ENCODE results near the gene MTA1.

The MTA1 gene

DNA sequence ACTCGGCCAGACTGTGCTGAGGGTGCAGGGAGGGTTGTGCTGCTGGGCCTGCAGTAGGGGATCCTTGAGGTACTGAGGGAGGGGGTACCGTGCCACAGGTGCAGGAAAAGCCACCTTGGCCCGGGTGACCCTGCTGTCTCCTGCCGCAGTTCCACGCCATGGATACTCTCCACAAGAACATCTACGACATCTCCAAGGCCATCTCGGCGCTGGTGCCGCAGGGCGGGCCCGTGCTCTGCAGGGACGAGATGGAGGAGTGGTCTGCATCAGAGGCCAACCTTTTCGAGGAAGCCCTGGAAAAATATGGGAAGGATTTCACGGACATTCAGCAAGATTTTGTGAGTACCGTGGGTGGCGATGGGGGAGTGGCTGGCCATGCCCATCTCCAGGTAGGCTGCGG, 41.0 kb downstream of the MTA1 start:
- DNase-seq (ENCODE audit: low read depth, low spot score): no peak

GRCh38 chr14:105461903-105462302, 42.3 kb downstream of the MTA1 start:
- DNase-seq (ENCODE audit: low read depth, low spot score): no peak

GRCh38 chr14:105464501-105464900, 44.9 kb downstream of the MTA1 start:
- no peak for DNase-seq (ENCODE audit: low read depth, low spot score)

DNA sequence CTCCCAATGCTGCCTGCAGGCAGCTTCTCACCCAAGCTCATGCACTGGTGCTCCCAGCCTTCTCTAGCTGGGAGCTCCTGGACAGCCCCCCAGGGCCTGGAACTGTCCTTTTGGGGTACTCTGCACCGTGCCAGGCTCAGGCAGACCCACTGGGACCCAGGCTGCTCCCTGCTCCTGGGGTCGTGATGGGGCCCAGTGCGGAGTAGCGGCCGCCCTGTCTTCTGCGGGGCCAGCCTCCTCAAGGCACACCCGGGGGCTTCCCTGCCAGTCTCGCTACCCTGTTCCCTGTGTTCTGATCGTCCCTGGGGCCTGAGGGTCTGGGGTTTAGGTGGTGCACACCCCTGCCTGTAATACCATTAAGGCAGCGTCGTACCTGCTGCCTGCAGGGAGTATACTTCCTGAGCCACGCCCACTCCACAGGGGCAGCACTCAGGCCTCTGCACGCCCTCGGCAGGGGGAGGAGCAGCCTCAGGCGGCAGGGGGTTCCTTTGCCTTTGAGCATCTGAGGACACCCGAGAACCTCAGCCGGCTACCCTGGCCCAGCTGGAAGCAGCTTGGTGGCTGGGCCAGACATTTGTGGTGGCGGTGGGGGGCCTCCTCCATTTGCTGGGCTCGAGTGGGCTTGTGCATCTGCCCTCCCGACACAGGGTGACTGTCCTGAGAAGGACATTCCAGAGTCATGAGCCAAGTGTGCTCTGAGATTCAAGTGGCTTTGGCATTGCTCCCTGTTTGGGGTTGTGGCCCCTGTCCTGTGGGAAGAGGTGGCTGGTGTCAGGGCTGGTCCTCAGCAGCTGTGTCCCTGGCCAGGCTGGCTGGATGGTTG, 45.8 kb downstream of the MTA1 start:
- peak; percentile 73 for DNase-seq (ENCODE audit: low read depth, low spot score)

DNA sequence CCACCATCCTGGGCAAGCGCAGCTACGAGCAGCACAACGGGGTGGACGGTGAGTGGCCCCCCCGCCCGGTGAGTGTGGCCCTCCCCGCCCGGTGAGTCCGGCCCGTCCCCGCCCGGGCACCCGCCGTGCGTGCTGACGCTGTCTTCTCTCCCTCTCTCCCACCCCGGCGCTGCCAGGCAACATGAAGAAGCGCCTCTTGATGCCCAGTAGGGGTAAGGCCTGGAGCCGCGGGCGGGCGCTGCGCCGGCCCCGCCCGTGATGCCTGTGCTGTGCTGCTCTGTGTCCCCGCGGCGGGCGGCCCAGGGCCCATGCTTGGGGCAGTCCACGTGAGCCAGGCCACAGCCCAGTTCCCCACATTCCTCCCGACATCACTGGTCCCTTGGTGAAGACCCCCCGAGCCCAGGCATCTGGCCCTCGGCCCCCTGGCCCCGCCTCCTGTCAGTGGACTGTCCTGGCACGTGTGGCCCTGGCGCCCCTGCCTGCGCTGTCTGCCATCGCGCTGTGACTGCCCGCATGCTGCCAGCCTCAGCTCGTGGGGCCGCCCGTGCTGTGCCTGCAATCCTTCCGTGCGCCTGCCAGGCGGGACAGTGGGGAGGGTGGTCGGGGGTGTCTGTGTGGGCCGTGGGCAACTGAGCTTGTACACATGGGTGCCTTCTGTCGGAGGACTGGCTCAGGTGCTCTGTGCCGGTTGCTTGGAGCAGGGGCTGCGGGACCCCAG, 47.1 kb downstream of the MTA1 start:
- no peak for DNase-seq (ENCODE audit: low read depth, low spot score)

DNA sequence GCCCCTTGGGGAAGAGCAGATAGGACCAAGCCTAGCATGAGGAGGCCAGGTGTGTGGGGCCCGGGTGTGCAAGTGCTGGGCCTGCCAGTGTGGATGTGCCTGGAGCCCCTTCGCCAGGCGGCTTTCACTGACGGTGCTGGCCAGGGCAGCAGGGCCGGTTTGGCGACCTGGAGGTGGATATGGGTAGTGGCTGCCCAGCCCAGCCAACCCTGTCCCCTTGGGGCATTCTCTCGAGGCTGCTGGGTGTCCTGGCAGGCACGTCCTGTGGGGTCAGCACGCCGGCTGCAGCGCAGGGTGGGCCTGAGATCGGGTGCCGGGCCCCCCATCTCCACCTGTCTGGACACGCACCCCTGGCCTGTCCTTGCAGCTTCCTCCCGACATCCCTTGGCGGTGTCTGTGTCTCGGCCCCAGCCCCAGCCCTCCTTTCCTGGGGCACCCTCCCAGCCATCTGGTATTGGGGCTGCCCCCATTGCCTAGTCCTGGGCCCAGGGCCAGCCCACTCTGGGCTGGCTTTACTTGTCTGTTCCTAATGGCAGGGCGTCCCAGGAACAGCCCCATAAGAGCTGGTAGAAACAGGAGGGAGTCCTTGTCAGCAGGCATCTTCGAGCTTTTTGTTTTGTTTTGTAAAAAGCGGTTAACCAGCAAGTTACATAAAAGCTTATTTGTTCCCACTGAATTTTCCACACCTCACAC, 47.8 kb downstream of the MTA1 start:
- no peak for DNase-seq (ENCODE audit: low read depth, low spot score)

GRCh38 chr14:105467942-105468471, 48.4 kb downstream of the MTA1 start:
- DNase-seq (ENCODE audit: low read depth, low spot score): no peak

DNA sequence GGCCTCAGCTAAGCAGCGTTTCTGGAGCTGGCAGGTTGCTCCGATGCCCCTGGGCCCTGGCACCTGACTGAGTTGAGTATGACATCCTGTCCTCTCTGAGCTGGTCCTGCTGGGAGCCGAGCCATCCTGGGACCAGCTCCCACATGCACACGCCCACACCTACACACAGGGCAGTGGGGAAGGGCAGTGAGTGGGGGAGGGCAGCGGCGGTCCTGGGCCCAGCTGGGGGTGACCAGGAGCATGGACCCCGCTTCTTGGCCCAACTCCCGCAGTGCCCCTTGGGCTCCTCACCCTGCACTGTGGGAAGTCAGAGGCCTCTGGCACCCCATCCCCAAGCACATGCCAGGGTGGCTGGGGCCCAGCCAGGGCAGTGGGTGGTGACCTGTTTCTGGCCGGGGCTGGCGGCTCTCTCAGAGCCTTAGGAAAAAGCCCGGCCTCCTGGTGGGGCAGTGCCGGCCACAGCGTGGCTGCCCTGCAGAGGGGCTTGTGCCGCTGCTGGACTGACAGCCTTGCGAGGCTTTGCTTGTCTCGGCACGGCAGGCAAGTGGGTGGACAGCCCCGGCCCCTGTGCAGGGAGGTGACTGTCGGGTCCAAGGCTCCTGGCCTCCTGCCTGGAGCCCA, 49.1 kb downstream of the MTA1 start:
- DNase-seq (ENCODE audit: low read depth, low spot score): peak; percentile 34

DNA sequence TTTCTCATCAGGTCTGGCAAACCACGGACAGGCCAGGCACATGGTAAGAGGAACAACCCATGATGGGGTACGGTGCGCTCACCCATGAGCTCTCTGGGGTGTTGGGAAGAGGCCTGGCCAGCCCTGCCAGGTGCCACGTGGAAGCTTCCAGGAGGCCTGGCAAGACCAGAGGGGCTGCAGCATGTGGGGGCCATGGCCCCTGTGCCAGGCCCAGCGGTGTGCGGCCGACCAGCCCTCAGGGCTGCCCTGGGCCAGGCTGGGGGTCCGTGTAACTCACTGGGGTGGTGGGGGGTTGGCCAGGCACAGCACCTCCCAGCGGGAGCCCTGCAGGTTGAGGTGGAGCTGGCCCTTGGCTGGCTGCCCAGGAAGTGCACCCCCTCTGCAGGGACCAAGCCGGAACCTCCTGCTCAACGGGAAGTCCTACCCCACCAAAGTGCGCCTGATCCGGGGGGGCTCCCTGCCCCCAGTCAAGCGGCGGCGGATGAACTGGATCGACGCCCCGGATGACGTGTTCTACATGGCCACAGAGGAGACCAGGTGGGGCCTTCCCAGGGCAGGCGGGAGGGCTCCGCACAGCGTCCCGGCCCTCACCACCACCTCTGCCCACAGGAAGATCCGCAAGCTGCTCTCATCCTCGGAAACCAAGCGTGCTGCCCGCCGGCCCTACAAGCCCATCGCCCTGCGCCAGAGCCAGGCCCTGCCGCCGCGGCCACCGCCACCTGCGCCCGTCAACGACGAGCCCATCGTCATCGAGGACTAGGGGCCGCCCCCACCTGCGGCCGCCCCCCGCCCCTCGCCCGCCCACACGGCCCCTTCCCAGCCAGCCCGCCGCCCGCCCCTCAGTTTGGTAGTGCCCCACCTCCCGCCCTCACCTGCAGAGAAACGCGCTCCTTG, 50.1 kb downstream of the MTA1 start:
- no peak for DNase-seq (ENCODE audit: low read depth, low spot score)

DNA sequence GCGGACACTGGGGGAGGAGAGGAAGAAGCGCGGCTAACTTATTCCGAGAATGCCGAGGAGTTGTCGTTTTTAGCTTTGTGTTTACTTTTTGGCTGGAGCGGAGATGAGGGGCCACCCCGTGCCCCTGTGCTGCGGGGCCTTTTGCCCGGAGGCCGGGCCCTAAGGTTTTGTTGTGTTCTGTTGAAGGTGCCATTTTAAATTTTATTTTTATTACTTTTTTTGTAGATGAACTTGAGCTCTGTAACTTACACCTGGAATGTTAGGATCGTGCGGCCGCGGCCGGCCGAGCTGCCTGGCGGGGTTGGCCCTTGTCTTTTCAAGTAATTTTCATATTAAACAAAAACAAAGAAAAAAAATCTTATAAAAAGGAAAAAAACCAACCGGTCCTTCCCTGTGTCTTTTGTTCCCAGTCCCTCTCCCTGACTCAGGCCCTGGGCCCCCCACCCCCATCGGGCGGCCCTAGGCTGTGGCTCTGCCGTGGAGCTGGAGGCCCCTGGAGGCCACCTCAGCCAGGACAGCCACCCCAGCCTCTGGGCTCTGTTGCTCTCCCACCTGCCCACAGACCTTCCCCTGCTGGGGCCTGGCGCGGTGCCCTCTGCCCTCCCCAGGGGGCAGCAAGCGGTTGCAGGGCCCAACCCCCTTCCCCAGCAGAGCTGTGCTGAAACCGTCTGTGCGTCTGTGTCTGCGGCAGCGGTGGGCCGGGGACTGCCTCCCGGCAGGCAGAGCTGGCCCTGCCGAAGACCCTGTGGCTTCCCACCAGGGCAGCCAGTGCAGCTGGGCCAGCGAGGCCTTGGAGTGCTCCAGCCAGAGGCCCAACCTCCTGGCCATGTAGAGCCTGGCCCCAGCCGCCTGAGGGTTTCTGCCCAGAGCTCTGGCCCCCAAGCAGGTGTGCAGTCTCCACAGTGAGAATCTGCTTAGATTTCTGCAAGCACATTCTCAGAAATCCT, 51.0 kb downstream of the MTA1 start:
- DNase-seq (ENCODE audit: low read depth, low spot score): peak; percentile 35

GRCh38 chr14:105471297-105471821, 51.7 kb downstream of the MTA1 start:
- DNase-seq (ENCODE audit: low read depth, low spot score): no peak

DNA sequence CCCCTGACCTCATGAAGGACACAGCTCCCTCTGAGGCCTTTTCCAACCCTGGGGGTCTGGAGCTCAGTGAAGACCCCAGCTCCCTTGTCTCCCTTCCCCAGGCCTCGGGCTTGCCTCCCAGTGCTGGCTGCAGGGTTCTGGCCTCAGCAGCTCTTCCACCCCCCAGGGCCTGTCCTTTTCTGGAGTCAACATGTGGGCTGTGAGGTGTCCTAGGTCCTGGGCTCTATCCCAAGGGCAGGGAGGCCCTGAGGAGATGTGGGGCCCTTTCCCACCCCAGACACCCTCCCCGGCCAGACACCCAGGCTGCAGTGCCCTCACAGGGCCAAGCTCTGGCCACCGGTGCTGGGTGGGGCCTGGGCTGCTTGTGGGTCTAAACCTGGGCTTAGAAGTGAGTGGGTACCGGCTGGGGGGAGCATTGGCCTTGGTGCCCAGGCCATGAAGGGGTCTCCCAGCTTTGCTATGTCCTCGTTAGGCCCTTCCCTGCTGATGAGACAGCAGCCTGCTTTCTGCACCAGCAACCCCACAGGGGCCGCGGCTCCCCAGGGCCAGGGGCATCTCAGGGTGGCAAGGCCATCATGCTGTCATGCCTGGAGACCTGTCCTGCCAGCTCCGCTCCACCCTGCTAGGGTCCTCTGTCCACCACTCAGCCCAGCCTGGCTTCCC, 52.3 kb downstream of the MTA1 start:
- DNase-seq (ENCODE audit: low read depth, low spot score): no peak

DNA sequence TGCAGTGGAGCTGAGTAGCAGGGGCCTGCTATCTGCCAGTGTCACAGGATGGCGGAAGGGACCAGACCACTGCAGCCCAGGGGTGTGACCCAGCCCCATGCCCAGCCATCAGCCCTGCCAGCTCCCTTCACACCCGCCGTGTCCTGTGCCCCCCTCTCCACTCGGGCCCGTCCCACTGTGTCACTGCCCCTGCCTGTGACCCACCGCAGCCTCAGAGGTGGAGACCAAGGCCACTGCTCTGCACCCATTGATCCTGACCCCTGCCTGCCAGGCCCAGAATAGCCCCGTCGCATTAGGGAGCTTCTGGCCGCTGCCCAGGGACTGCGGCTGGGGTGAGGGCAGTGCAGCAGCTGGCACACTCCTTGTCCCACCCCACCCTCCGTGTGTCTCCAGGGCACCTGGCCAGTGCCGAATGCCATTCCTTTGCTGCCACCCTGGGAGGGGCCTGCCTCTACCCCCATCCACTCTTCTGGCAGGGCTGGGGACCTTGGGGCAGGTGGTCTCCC, 52.9 kb downstream of the MTA1 start:
- no peak for DNase-seq (ENCODE audit: low read depth, low spot score)

DNA sequence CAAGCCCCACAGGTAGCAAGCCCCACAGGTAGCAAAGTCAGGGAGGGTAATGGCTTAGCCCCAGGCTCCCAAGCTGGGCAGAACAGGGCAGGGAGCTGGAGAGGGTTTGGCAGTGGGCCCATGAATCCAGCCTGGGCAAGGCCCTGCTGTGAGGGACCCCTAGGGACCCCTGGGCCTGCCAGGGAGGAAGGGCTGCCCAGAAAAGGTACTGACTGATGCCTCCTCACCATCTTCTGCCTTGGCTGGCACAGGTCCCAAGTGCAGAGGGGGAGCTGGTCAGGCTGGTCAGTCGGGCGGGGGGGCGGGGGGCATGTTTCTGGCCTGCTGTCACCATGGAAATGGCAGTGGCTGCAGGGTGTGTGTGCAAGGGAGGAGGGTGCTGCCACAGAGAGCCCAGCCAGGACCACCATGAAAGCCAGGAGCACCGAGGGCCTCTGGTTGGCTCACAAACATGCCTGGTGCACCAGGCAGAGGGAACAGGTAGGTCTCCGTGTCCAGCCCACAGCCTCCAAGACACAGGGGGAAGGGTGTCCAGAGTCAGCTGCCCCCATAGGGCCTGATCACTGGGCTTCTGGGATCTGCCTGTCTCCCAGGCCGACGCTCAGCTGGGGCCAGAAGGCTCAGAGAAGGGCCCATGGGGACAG, 53.5 kb downstream of the MTA1 start:
- peak; percentile 48 for DNase-seq (ENCODE audit: low read depth, low spot score)

DNA sequence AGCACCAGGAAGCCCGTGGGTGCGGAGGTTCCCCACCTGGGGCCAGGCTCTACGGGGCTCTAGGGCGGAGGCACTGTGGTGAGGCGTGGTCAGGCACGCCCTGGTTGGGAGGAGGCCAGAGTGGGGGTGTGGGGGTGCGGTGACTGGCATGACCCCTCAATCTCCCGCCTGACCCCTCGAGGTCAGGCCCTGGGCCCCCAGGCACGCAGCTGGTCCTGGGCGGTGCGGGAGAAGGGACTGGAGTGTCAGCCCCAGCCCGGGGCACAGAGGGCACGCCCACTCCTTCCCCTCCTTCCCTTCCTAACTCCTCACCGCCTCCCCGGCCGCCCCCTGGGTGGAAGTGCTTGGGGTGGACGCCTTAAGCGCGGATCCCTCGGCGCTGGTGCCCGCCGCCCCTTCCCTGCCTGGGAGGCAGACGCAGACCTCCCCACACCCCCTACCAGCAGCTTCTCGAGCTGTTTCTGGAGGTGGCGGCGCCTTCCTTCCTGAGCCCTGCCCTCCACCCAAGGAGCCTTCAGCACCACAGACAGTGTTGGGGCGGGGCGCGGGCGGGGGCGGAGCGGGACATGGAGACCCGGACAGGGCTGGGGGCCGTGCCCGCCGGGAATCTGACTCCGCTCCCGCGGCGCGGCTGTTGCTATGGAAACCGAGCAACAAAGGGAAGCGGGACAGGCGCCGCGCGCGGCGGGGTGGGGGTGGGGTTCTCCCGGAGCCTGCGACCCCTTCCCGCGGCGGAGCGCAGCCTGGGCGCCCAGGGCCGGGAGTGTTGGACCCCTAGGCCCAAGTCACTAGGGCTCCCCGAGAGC, 54.3 kb downstream of the MTA1 start:
- DNase-seq (ENCODE audit: low read depth, low spot score): peak; percentile 98

DNA sequence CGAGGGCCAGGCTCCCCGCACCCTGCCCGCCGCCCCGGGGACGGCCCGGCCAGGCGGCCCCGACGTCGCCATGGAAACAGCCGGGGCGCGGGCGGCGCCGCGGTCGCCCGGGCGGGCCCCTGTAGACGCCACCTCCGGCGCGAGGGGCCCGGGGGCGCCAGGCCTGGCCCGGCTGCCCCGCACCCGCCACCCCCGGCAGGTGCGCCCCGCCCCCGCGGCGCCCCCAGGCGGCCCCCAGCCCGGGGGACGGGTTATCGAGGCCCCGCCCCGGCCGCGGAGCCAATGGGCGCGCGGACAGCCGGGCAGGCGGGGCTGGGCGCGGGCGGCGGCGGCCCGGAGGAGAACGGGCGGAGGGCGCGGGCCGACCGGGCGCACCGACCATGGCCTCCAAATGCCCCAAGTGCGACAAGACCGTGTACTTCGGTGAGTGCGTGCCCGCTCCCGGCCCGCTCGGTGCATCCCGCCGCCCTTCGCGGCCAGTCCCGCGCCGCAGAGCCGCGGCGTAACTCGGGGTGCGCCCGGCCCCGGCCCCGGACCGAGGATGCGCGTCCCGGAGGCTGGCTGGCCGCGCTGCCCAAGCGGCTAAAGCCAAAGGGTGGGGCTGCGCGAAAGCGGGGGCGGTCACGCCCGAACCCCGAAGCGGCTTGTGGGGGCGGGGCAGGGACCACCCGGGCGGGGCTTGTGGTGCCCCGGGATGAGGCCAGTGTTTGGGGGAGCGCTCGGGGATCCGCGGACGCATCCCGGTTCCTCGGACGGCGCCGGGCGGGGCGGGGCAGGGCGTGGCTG, 55.0 kb downstream of the MTA1 start, which contains the start of gene CRIP2:
Gene CRIP2, plus strand, starts transcription at position 339 of the 786 bp plus-strand sequence. Its CDS starts 42 bp downstream, at position 381.
- DNase-seq (ENCODE audit: low read depth, low spot score): peak; percentile 85
